HG03066 (cell line): ENCODE results near the gene AOX1.
"Not testable (repeated sequence)": the region's sequence is repeated elsewhere in the genome, so short reads cannot be mapped to it uniquely, and the experiment has no call there.

Source experiments
- ATAC-seq: cut with Tn5 transposase; IDR thresholded peaks from one replicate; pipeline ENCODE4 v1.9.1; 2021; ENCODE audit warnings: low read depth; ENCODE audit not compliant: unreplicated experiment

Gene AOX1

GRCh38 chr2:200625282-200625681, 39.5 kb downstream of the AOX1 start:
- ATAC-seq: no peak

GRCh38 chr2:200625958-200626363, 40.1 kb downstream of the AOX1 start:
- no peak for ATAC-seq

- no peak for ATAC-seq
These were observed 41.4 kb downstream of the AOX1 start for GRCh38 chr2:200627110-200627770.

- not testable (repeated sequence) for ATAC-seq
These were observed 42.6 kb downstream of the AOX1 start for GRCh38 chr2:200628461-200628860.

GRCh38 chr2:200631287-200631686, 45.5 kb downstream of the AOX1 start:
- ATAC-seq: no peak

GRCh38 chr2:200634231-200634964, 48.6 kb downstream of the AOX1 start:
- no peak for ATAC-seq

- no peak for ATAC-seq
These were observed 49.4 kb downstream of the AOX1 start for GRCh38 chr2:200635251-200635650.

- no peak for ATAC-seq
These were observed 52.1 kb downstream of the AOX1 start for GRCh38 chr2:200637901-200638300.

- no peak for ATAC-seq
These were observed 54.4 kb downstream of the AOX1 start for GRCh38 chr2:200640176-200640575.

GRCh38 chr2:200640901-200641300, 55.1 kb downstream of the AOX1 start:
- no peak for ATAC-seq

- ATAC-seq: not testable (repeated sequence)
These were observed 62.9 kb downstream of the AOX1 start for GRCh38 chr2:200648518-200649281.

- ATAC-seq: no peak
These were observed 63.9 kb downstream of the AOX1 start for GRCh38 chr2:200649724-200650123.

- no peak for ATAC-seq
These were observed 64.4 kb downstream of the AOX1 start for GRCh38 chr2:200650195-200650594.

- ATAC-seq: no peak
These were observed 66.3 kb downstream of the AOX1 start for GRCh38 chr2:200652158-200652557.

- ATAC-seq: no peak
These were observed 67.2 kb downstream of the AOX1 start for GRCh38 chr2:200653021-200653420.

GRCh38 chr2:200654823-200655222, 69.0 kb downstream of the AOX1 start:
- no peak for ATAC-seq

GRCh38 chr2:200655918-200656580, 70.2 kb downstream of the AOX1 start:
- no peak for ATAC-seq

GRCh38 chr2:200658278-200658864, 72.6 kb downstream of the AOX1 start:
- no peak for ATAC-seq

- no peak for ATAC-seq
These were observed 73.6 kb downstream of the AOX1 start for GRCh38 chr2:200659410-200659809.

- ATAC-seq: no peak
These were observed 75.7 kb downstream of the AOX1 start for GRCh38 chr2:200661477-200661876.

- no peak for ATAC-seq
These were observed 76.9 kb downstream of the AOX1 start for GRCh38 chr2:200662727-200663126.
